Neural progenitor cell (in vitro differentiated cells): ENCODE results near the gene SKIC3. TPM values are rescaled to one million over a fixed set of nuclear protein-coding genes. Genes with fewer than 3 reads are reported as not detected.

ENCODE experiments used
- DNase-seq: peaks from one replicate; pipeline ENCODE4 v3.0.0-alpha.2; 2016; ENCODE audit warnings: low spot score
- H2AFZ ChIP-seq: fragments of 200-600 bp; sonication (generic); replicated peaks from 2 replicates; pipeline ENCODE4 v1.6.1; 2016; ENCODE audit warnings: antibody characterized with exemption
- H3F3A ChIP-seq: fragments of 200-600 bp; sonication (generic); 2 replicates; pipeline ENCODE4 v1.6.1; 2016; ENCODE audit warnings: antibody characterized with exemption, low read depth
- H3K27ac ChIP-seq: fragments of 200-600 bp; sonication (generic); 2 replicates; pipeline ENCODE4 v1.5.1; 2016; ENCODE audit warnings: mild to moderate bottlenecking
- H3K27me3 ChIP-seq: fragments of 200-600 bp; sonication (generic); 2 replicates; pipeline ENCODE4 v1.6.1; 2016; ENCODE audit warnings: mild to moderate bottlenecking, moderate library complexity
- H3K36me3 ChIP-seq: fragments of 200-600 bp; sonication (generic); 2 replicates; pipeline ENCODE4 v1.5.1; 2016
- H3K4me1 ChIP-seq: fragments of 200-600 bp; sonication (generic); 2 replicates; pipeline ENCODE4 v1.6.1; 2016; ENCODE audit warnings: mixed run types
- H3K4me2 ChIP-seq: fragments of 200-600 bp; sonication (generic); 2 replicates; pipeline ENCODE4 v1.6.1; 2016
- H3K4me3 ChIP-seq: fragments of 200-600 bp; sonication (generic); 2 replicates; pipeline ENCODE4 v1.5.1; 2016
- H3K79me2 ChIP-seq: fragments of 200-600 bp; sonication (generic); 2 replicates; pipeline ENCODE4 v1.6.1; 2016; ENCODE audit warnings: low read depth
- H3K9ac ChIP-seq: fragments of 200-600 bp; sonication (generic); 2 replicates; pipeline ENCODE4 v1.6.1; 2016
- H3K9me3 ChIP-seq: fragments of 200-600 bp; sonication (generic); 2 replicates; pipeline ENCODE4 v1.5.1; 2016; ENCODE audit warnings: low read depth
- H4K20me1 ChIP-seq: fragments of 200-600 bp; sonication (generic); 2 replicates; pipeline ENCODE4 v1.6.1; 2016; ENCODE audit warnings: low read depth
- H3K27ac Mint-ChIP-seq: 3 replicates; pipeline ENCODE4 v1.8.0; 2021; ENCODE audit warnings: mixed read lengths
- H3K27me3 Mint-ChIP-seq: 2 replicates; pipeline ENCODE4 v1.8.0; 2022; ENCODE audit warnings: low read depth, mild to moderate bottlenecking, inconsistent platforms, moderate library complexity, mixed read lengths; ENCODE audit not compliant: insufficient read depth
- H3K36me3 Mint-ChIP-seq: 3 replicates; pipeline ENCODE4 v1.8.0; 2021; ENCODE audit warnings: mixed read lengths
- H3K4me1 Mint-ChIP-seq: 3 replicates; pipeline ENCODE4 v1.8.0; 2021; ENCODE audit warnings: mixed read lengths
- H3K4me3 Mint-ChIP-seq: 3 replicates; pipeline ENCODE4 v1.8.0; 2021; ENCODE audit warnings: mild to moderate bottlenecking, moderate library complexity, mixed read lengths
- H3K9me3 Mint-ChIP-seq: 3 replicates; pipeline ENCODE4 v1.8.0; 2020; ENCODE audit warnings: mixed read lengths
- CTCF ChIP-seq: fragments of 200-600 bp; sonication (generic); IDR thresholded peaks from 2 replicates; pipeline ENCODE4 v1.5.1; 2017; ENCODE audit warnings: antibody characterized with exemption, mild to moderate bottlenecking
- EZH2 ChIP-seq: fragments of 200-600 bp; sonication (generic); IDR thresholded peaks from 2 replicates; pipeline ENCODE4 v1.6.1; 2017; ENCODE audit warnings: antibody characterized with exemption, mild to moderate bottlenecking, moderate library complexity
- EZH2phosphoT487 ChIP-seq: fragments of 200-600 bp; sonication (generic); IDR thresholded peaks from 2 replicates; pipeline ENCODE4 v1.6.1; 2017; ENCODE audit warnings: antibody characterized with exemption
- small RNA-seq: library from RNA; depleted of rRNA; stranded (forward); fragments of <200 nt; gene quantifications from one replicate; pipeline ENCODE3, GENCODE V24; 2015
- total RNA-seq: library from RNA; depleted of rRNA; stranded (reverse); fragments of >200 nt; gene quantifications from 2 replicates; pipeline ENCODE4 v1.2.3, GENCODE V29; 2015; ENCODE audit warnings: low replicate concordance

SKIC3 gene
- total RNA-seq, 1 donor from 2014 or later = 132 TPM

- Histone ChIP-seq H3K4me1 (no peaks in the 10 kb centered on the region), H3K79me2 (no peaks in the 10 kb centered on the region), H3F3A (no peaks in the 10 kb centered on the region), H3K27ac (no peak overlapping the region), H3K9me3 (no peaks in the 10 kb centered on the region), H3K4me2 (no peak overlapping the region), H3K4me3 (no peak overlapping the region), H3K9ac (no peak overlapping the region), H3K27me3 (no peaks in the 10 kb centered on the region), H2AFZ (no peak overlapping the region), H3K36me3 (peaks cover 13% of the 10 kb centered on the region), H4K20me1 (no peaks in the 10 kb centered on the region)
- no peak overlapping the region for H3K27ac Mint-ChIP-seq
- no peak for DNase-seq
- H3K27me3 Mint-ChIP-seq = no peaks in the 10 kb centered on the region
- no peaks in the 10 kb centered on the region for H3K9me3 Mint-ChIP-seq
- H3K4me3 Mint-ChIP-seq = no peak overlapping the region
- H3K36me3 Mint-ChIP-seq = peaks cover 22% of the 10 kb centered on the region
- H3K4me1 Mint-ChIP-seq = no peaks in the 10 kb centered on the region
- TF ChIP-seq EZH2 = no peak
- TF ChIP-seq EZH2phosphoT487 = no peak
- no peak for TF ChIP-seq CTCF
Measured at GRCh38 chr5:95508550-95508949, 46.2 kb downstream of the SKIC3 start.

Small RNA genes within 50 kb of the gene (small RNA-seq; reads per million reads assigned to genes)
- gene RNU6-308P = not detected

Other genes starting within 250 kb of the SKIC3 start
- not detected in 2 replicates for gene FAM81B, start 163.6 kb downstream of the SKIC3 start, total RNA-seq
- gene ARSK, start 124 bp upstream of the SKIC3 start, total RNA-seq = 13.9 and 21.3 TPM in 2 replicates
- 0.12 TPM in 1 of 2 replicates, not detected in the other for gene GPR150, start 65.1 kb upstream of the SKIC3 start, total RNA-seq
- 3.6 and 4.4 TPM in 2 replicates for gene RFESD, start 91.8 kb upstream of the SKIC3 start, total RNA-seq
- gene SPATA9, start 128.0 kb upstream of the SKIC3 start, total RNA-seq = not detected in 2 replicates
- gene RHOBTB3, start 176.4 kb upstream of the SKIC3 start, total RNA-seq = 3.6 and 5.5 TPM in 2 replicates